ENCODE measurements around the gene ASPHD2.

Gene ASPHD2

DNA sequence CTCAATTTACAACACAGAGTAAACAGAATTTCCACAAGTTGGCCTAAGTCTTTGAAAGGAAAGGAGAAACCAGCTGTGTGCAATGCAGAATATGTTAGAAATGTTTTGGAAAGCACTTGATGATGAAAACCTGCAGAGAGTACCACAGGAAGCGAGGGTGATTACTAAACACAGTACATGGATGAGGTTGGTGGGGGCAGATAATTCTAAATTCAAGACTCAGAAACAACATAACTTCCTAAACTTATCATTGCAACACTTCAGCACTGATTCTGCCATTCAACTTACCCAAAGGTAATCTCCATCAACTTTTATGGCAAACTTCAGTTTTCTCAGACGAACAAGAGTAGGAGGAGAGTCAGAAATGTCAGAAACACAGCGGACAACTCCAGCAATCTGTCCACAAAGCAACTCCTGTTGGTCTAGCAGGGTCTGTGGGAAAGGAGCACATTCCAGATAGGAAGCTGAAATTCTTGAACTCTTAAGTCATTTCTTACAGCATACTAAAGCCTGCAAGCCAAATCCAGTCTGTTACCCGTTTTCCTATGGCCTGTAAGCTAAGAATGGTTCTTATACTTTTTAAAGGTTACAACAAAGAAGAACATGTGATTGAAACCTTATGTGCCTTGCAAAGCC lies 47.8 kb downstream of the ASPHD2 start:
- peak in 1 of 5 experiments; percentile 50 for DNase-seq

DNA sequence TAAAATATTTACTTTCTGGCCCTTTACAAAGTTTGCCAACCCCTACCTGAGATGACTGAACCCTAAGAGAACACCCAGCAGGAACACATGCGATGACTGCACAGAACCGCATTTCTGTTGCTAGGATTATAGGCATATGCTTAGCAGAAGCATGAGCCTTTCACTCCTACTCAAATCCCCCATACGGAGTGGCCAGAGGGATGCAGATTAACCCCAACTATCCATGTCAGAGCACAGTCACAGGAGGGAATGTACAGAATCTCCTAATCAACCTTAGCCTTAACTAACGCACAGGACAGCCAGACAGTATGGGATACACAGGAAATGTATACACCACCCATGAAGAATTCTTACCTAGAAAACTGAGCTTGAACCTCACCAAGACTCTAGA lies 48.3 kb downstream of the ASPHD2 start:
- DNase-seq: no peak

DNA sequence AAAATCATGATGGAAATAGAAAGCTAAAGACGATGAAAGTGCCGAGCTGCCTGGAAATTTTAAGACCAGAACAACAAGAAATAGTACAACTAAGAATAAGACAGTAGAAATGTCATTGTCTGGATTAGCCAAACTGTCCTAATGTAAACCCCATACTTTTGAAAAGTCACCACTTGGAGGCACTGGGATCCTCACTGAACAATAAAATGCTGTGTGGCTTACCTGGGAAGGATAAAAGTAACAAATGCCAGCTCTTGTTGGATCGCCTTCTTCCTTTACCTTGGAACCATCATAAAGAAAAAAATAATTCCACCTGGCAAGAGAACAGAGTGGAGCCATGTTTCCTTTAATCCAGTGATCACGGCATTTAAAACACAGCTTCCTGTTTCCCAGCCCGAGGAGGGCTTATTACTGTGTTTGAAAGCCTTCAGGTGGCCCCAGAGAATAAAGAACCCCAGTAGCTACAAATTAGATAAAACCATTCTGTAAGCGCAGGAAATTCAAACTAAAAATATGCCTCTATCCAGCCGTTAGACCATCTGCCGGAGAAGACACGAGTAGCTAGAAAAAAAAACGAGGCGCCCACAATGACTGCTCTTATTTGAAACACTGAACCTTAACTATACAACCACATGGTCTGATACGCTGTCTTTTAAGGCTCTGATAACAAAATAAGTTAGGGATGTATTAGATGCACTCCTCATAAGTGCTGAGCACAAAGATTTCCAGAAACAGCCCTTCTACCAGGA lies 50.2 kb downstream of the ASPHD2 start:
- DNase-seq: peak in 1 of 5 experiments; percentile 22

DNA sequence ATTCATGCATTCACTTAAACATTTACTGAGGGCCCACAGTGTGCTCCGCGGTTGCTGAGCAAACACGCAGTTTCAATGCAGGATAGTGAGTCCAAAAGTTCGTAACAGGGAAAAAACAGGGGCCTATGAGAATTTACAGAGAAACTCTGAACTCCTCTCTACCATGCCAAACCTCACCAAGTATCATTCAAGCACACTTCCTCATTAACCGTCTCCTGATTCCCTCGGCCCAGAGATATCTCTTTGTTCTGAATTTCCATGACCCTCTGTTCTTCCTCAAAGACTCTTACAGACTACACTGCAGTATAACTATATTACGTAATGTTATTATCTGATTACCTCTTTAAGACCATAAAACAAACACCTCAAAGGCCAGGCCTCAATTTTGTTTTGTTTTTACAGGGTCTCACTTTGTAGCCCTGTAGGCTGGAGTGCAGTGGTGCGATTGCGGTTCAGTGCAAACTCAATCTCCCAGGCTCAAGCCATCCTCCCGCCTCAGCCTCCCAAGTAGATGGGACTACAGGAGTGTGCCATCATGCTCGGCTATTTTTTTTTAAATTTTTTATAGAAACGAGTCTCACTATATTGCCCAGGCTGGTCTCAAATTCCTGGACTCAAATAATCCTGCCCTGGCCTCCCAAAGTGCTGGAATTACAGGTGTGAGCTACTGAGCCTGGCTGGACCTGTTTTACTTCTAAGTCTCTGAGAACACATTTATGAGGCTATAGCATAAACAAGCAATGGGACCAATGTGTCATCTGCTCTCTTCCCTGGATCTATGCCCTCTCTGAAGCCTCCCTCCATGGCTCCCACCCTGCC lies 50.9 kb downstream of the ASPHD2 start:
- peak in 1 of 5 experiments; percentile 20 for DNase-seq

DNA sequence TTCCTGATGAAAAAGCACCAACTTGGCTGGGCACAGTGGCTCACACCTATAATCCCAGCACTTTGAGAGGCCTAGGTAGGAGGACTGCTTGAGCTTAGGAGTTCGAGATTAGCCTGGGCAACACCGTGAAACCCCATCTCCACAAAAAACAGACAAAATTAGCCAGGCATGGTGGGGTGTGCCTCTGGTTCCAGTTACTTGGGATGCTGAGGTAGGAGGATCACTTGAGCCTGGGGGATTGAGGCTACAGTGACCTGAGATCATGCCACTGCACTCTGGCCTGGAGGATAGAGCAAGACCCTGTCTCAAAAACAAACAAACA lies 51.5 kb downstream of the ASPHD2 start:
- DNase-seq: no peak

DNA sequence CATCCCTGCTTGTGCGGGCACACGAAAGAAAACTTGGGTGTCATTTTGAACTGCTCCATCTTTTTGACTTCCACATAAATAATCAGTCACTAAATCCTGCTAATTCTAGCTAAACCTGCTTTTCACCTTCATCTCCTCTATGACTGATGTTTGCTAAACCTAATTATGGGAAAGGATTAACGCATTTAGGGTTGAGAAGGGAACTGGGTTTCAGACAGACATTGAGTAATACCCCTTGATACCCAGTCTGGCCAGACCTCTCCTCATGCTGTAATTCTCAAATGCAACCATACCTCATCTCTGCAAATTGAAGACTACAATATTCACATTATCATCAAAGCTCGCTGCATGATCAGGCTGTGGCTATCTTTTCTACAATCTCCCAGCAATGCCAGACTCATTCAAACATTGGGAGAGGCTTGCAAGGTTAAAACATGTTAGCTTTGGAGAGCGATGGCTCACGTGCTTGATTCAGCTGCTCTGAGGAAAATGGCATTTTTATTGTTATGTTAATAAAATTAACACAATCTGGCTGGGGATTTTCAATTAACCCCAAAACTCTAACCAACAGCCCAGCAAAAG lies 52.1 kb downstream of the ASPHD2 start:
- DNase-seq: no peak

DNA sequence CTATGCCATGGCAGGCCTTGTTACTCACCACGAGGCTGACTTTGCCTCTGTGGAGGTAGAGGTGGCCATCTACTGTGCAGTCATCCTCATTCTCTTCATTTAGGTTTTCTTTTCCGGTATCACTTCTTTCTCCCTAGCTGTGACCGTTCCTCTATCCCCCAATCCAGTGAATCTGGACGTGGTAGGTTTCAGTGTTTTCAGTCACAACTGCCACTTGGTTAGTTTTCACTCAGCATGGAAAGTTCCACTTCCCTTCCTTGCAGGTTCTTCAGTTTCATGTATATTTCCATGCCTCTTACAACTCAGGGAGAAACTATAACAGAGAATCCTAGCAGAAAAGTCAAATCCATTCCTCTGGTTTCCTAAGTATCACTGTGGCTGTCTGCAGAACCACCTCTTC lies 52.6 kb downstream of the ASPHD2 start:
- peak in 1 of 5 experiments; percentile 34 for DNase-seq

DNA sequence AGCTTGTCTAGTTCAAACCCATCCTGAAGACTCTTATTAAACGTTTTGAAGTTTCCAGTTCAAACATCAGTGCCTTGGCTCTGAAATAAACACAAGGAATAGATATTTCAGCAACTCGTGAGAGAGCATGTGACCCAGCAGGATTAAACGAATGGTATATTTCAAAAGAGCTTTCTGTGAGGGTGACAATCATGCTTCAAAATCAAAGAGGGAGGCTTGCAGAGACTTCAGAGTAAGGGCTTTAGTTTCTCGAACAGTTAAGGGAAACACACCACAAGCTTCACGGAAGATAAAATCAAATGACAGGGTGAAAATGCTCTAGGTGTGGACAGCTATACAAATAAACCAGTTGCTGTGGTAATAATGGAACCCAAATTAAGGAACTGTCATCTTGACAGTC lies 53.1 kb downstream of the ASPHD2 start:
- DNase-seq: peak in 1 of 5 experiments; percentile 59

DNA sequence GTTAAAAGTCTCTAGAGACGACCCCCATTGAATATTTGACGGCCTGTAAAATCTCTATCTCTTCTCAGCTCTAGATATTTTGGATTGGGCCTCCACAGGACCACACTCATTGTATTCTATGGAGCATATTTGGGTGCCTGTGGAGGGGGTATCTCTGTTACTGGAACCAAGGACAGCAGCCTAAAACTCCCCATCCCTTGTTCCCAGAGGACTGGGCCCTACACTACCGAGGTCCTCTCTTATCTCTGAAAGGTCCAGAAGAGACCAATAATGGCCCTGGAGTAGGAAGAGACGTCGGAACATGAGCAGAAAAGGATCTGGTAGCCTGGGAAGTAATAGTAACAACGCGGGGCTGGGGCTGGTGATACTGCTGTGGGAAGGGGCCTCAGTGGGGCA lies 54.0 kb downstream of the ASPHD2 start:
- no peak for DNase-seq

DNA sequence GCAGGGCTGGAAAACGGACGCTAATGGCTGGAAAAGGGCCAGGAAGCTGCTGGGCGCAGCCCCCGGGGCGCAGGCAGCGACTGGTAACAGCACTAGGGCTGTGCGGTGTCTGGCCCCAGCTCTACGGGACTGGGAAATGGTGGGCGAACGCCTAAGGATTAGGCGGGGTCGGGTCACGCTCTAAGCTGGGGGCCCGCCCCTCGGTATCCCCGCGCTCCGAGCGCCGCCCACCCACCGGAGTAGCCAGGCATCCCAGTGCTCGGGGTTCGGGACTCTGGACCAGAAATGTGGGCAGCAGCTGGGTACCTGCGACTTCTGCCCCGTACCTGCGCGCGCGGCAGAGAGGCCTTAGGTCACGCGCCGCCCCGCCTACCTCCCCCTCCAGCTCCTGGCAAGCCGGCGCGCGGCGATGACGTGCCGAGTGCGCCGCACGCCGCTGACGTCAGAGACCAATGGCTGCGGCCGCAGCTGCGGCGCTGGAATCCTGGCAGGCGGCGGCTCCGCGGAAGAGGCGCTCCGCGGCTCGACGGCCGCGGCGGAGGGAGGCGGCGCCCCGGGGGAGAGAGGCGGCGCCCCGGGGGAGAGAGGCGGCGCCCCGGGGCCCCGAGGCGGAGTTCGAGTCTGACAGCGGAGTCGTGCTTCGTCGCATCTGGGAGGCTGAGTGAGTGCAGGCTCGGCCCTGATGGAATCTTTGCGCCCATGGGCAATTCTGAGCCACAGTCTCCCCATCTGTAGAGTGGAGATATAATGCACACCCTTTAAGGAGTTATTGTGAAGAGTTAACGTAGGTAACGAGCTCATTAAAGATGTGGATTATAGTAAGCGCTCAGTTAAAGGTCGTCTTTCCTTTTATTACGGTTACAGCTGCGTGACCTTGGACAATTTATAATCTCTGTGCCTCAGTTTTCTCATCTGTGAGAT lies 54.6 kb downstream of the ASPHD2 start, which contains the start of the genes HPS4 and SRRD:
Gene HPS4 (minus strand): TSS at position 345 of the 921 bp plus-strand sequence. CDS start 2,021 bp downstream, outside the sequence.
Gene SRRD (plus strand): TSS at position 439 of the 921 bp plus-strand sequence. CDS start 14 bp downstream, at position 453.
- DNase-seq: peak; percentile 85 to 94 (median 90)

DNA sequence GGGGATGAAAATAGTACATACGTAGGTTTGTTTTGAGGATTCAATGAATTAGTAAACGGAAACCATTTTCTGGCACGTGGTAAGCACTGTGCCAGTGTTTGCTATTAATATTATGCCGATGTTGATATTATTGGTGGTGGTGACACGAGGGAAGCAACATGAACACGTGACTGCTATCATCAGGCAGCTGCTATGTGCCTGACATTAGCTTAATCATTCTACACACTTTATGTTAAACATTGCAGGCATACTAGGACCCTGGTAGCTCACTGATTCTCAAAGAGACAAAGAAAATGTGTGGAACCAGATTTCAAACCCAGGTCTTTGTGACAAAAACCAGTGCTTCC lies 55.3 kb downstream of the ASPHD2 start:
- peak in 2 of 5 experiments; percentile 29 to 63 for DNase-seq

DNA sequence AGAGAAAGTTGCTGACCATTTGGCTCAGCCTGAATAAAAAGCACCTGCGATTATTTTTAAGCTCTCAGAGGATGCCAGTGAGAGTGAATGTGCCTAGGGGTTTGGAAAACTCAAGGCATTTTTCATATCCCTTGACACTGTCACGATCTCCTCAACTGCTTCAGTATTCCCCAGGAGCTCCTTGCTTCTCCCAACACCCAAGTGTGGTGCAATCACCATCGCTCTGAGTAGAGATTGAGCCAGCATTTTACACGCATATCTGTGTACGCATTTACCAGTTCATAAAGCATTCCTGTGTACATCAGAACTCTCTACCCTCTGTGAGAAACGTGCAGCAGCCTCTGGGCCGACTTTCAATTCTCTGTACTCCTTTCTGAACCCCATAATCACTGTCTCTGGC lies 56.0 kb downstream of the ASPHD2 start:
- DNase-seq: no peak

DNA sequence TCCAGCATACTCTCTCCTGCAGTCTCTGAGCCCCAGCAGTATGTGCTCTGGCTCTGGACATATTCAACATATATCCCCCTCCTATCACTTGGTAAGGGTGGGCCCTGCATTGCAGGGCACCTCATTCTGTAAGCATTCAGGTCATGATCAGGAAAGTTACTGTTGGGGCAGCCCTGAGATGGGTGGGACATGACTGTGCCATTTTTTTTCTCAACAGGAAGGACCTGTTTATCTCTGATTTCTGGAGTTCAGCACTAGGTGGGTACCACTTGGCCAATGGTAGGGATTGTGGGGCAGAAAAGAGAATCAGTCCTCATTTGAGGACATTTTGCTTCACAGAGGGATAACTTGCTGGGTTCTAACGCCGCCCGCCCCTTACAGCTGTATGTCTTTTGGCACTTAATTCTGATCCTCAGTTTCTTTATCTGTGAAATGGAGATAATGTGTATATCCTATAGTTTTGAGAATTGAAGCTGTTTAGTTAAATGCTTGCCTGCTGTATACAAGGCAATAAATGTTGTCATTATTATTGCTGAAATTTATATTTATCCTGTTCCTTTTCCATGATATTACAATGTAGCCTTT lies 56.8 kb downstream of the ASPHD2 start:
- DNase-seq: no peak

DNA sequence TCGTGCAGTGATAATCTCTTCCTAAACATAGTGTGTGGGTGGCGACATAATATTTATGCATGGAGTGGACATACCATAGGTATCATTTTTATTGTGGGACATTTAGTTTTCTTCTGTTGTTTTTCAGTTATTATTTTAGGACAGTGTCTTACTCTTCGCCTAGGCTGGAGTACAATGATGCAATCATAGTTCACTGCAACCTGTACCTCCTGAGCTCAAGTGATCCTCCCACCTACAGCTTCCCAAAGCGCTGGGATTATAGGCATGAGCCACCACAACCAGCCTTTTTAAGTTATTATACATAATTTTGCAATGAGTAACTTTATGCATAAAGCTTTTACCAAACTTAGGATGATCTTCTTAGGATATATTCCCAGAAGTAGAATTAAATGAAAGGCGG lies 57.3 kb downstream of the ASPHD2 start:
- DNase-seq: no peak

DNA sequence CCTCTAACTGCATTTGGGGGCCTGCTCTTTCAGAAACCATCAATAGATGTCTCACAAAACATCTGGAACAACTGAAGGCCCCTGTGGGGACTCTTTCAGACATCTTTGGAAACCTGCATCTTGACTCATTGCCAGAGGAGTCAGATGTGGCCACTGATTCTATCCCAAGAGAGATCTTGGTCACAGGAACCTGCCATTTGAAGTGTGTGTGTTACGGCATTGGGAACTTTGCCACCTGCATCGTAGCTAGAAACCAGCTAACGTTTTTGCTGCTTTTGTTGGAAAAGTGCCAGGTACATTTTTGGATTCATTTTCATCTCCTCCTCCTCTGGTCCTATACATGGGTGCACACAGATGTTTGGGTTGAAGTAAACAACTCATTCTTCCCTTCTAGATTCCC lies 58.9 kb downstream of the ASPHD2 start:
- no peak for DNase-seq

DNA sequence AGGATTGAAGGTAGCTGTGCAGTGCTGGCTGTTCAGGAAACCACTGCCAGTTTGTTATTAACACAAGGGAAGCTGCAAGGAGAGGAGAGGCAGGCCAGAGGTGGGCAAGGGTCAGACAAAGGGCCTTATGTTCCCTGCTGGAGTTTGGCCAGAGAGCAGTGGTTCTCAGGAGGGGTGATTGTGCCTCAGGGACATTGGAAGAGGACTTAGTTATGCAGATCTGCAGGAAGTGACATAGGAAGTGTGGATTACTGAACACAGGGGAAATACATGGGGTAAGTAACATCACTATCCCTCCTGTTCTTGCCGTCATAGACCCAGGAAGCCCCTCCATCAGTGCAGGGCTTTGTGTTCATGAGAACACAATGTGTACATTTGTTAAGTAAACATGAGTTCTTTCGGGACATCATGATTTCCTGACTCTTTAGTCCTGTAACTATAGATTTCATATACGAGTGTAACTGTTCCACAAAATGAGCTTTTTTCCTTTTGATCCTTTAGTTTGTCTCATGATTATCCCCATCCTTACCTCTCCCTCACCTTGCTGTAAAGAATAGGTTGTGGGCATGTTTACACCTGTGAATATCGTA lies 60.5 kb downstream of the ASPHD2 start:
- no peak for DNase-seq

DNA sequence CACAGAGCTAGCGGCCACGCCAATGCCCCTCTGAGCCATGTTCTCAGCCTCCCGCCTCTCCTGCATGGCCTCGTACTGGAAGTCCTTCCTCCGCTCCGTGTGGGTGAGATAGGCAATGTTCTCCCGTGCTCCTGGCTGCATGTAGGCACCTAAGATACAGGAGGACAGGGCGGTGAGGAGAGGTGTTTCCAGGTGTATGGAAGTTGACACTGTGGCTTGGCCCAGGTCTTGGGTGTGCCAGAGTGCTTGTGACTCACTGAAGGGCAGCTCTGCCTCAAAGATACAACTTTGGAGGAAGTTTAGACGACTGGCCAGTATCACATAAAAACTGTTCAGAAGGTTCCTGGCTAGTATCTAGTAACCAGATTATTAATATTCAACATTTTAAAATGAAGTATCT lies 63.2 kb downstream of the ASPHD2 start:
- no peak for DNase-seq

DNA sequence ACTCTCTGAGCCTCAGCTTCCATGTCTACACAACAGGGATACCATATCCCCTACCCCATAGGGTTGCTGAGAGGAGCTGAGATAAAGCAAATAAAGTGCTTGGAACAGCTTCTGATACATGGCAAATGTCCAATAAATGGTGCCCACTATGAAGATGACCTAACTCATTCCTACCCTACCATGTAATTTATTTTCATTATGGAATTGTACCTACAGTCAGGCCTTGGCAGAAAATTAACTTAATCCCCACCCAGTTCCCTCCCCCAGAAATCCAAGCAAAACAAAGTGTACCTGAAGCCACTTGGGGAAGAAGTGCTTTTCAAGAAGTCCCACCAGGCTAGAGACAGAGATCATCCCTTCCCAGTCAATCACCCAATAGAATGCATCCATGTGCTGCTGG lies 65.4 kb downstream of the ASPHD2 start:
- DNase-seq: no peak

All from T-helper 2 cell (primary cell).